DND-41 (cell line): ENCODE results near the gene SELENOK.

Experiments
- ATAC-seq: fragments of 200-7000 bp; cut with Tn5 transposase; 3 replicates; pipeline ENCODE4 v1.9.1; 2021; ENCODE audit warnings: low read depth; ENCODE audit not compliant: insufficient read depth
- DNase-seq: peaks from one replicate; pipeline ENCODE4 v3.0.0-alpha.2; 2020
- H2AFZ ChIP-seq: 2 replicates; pipeline ENCODE4 v1.6.0; 2012; ENCODE audit warnings: low read depth, low read length
- H3K27ac ChIP-seq: 2 replicates; pipeline ENCODE4 v1.5.1; 2012; ENCODE audit warnings: low read length, inconsistent platforms
- H3K27me3 ChIP-seq: fragments of 200-600 bp; sonication (generic); 2 replicates; pipeline ENCODE4 v1.6.0; 2012; ENCODE audit warnings: low read length, mild to moderate bottlenecking, inconsistent platforms; ENCODE audit not compliant: insufficient read depth, poor library complexity
- H3K36me3 ChIP-seq: 2 replicates; pipeline ENCODE4 v1.5.1; 2012; ENCODE audit warnings: low read length, inconsistent platforms; ENCODE audit not compliant: insufficient read depth
- H3K4me1 ChIP-seq: 2 replicates; pipeline ENCODE4 v1.5.1; 2012; ENCODE audit warnings: mild to moderate bottlenecking, low read length; ENCODE audit not compliant: insufficient read depth
- H3K4me2 ChIP-seq: 2 replicates; pipeline ENCODE4 v1.6.0; 2012; ENCODE audit warnings: mild to moderate bottlenecking, moderate library complexity, low read length, inconsistent platforms; ENCODE audit not compliant: insufficient read depth
- H3K4me3 ChIP-seq, 2 experiments: fragments of 200-600 bp in 1 of 2; shearing (Covaris generic) in 1 of 2; 2 replicates each; pipeline ENCODE4 v1.5.1; 2012 to 2016; ENCODE audit warnings: inconsistent platforms in 2 of 2, low read length in 2 of 2, mild to moderate bottlenecking in 2 of 2, low read depth in 1 of 2, moderate library complexity in 1 of 2
- H3K79me2 ChIP-seq: 2 replicates; pipeline ENCODE4 v1.6.0; 2012; ENCODE audit warnings: low read length, inconsistent platforms; ENCODE audit not compliant: insufficient read depth
- H3K9ac ChIP-seq: 2 replicates; pipeline ENCODE4 v1.6.0; 2012; ENCODE audit warnings: low read depth, mild to moderate bottlenecking, inconsistent platforms, low read length, moderate library complexity
- H3K9me3 ChIP-seq: 2 replicates; pipeline ENCODE4 v1.5.1; 2012; ENCODE audit warnings: low read length, moderate library complexity, mild to moderate bottlenecking, inconsistent platforms; ENCODE audit not compliant: insufficient read depth, severe bottlenecking
- H4K20me1 ChIP-seq: 2 replicates; pipeline ENCODE4 v1.6.0; 2012; ENCODE audit warnings: low read length; ENCODE audit not compliant: insufficient read depth
- EZH2 ChIP-seq: IDR thresholded peaks from 3 replicates; pipeline ENCODE4 v1.6.1; 2012; ENCODE audit warnings: borderline replicate concordance, low read depth, mild to moderate bottlenecking, moderate library complexity, low read length, inconsistent platforms; ENCODE audit not compliant: severe bottlenecking
- TF ChIP-seq, protein P1 (sequence below): IDR thresholded peaks from 2 replicates; pipeline ENCODE4 v1.5.1; 2012; ENCODE audit warnings: borderline replicate concordance, low read length, moderate library complexity, mild to moderate bottlenecking; ENCODE audit not compliant: poor library complexity, severe bottlenecking; ENCODE audit errors: extremely low read depth

Gene SELENOK

DNA sequence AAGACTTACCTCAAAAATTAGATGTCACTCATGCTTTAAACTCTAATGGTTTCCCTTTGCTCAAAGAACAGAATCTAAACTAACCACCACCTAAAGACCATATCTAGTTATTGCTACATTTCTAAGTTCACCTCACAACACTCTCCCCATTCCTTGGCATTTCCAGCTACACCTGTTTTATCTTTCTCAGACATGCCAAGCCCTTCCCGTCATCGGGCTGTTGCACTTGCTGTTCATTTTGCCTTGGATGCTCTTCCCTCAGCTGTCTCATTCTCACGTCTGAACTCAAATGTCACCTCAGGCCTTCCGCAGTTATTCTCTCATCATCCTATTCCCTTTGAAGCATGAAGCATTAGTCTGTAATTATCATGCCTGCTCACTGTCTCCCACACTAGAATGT, 8.7 kb downstream of the SELENOK start:
- H3K4me2 ChIP-seq: no peak overlapping the region
- H3K27me3 ChIP-seq: peaks cover 18% of the 10 kb centered on the region
- no peak overlapping the region for H3K4me3 ChIP-seq
- peaks cover 13% of the 10 kb centered on the region for H3K79me2 ChIP-seq
- H2AFZ ChIP-seq: peak overlapping the region; percentile 63; the same call in 1 of the 2 replicates
- ATAC-seq: no peak
- H3K4me1 ChIP-seq: peaks cover 21% of the 10 kb centered on the region
- H3K9ac ChIP-seq: no peak overlapping the region
- H4K20me1 ChIP-seq: no peaks in the 10 kb centered on the region
- no peaks in the 10 kb centered on the region for H3K9me3 ChIP-seq
- no peak for DNase-seq
- TF ChIP-seq, protein P1, sequence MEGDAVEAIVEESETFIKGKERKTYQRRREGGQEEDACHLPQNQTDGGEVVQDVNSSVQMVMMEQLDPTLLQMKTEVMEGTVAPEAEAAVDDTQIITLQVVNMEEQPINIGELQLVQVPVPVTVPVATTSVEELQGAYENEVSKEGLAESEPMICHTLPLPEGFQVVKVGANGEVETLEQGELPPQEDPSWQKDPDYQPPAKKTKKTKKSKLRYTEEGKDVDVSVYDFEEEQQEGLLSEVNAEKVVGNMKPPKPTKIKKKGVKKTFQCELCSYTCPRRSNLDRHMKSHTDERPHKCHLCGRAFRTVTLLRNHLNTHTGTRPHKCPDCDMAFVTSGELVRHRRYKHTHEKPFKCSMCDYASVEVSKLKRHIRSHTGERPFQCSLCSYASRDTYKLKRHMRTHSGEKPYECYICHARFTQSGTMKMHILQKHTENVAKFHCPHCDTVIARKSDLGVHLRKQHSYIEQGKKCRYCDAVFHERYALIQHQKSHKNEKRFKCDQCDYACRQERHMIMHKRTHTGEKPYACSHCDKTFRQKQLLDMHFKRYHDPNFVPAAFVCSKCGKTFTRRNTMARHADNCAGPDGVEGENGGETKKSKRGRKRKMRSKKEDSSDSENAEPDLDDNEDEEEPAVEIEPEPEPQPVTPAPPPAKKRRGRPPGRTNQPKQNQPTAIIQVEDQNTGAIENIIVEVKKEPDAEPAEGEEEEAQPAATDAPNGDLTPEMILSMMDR: no peak
- TF ChIP-seq EZH2: no peak
- H3K36me3 ChIP-seq: peaks cover 25% of the 10 kb centered on the region
- no peak overlapping the region for H3K27ac ChIP-seq

- peak within 1 kb of the TSS; percentile 89 for H2AFZ ChIP-seq
- H3K4me3 ChIP-seq: peak within 1 kb of the TSS; percentile 72 to 78
- H3K4me2 ChIP-seq: peak within 1 kb of the TSS; percentile 77
- DNase-seq (peak; percentile 89), ATAC-seq (peak; percentile 92)
- peaks cover 18% of the 10 kb centered on the region for H3K4me1 ChIP-seq
- peak within 1 kb of the TSS; percentile 82 for H3K27ac ChIP-seq
- peak within 1 kb of the TSS; percentile 76 for H3K9ac ChIP-seq
- H3K79me2 ChIP-seq: peaks cover 13% of the 10 kb centered on the region
- H3K27me3 ChIP-seq: peaks cover 10% of the 10 kb centered on the region
- H3K36me3 ChIP-seq: peaks cover 36% of the 10 kb centered on the region
- no peaks in the 10 kb centered on the region for H3K9me3 ChIP-seq
- no peak for TF ChIP-seq EZH2
- TF ChIP-seq, protein P1: no peak
- no peaks in the 10 kb centered on the region for H4K20me1 ChIP-seq
These were observed 9.7 kb downstream of the SELENOK start, which contains the start of gene ACTR8 for GRCh38 chr3:53881691-53882593. ACTR8 (minus strand) TSS chr3:53882152; CDS start chr3:53882101, 51 bp downstream.

DNA sequence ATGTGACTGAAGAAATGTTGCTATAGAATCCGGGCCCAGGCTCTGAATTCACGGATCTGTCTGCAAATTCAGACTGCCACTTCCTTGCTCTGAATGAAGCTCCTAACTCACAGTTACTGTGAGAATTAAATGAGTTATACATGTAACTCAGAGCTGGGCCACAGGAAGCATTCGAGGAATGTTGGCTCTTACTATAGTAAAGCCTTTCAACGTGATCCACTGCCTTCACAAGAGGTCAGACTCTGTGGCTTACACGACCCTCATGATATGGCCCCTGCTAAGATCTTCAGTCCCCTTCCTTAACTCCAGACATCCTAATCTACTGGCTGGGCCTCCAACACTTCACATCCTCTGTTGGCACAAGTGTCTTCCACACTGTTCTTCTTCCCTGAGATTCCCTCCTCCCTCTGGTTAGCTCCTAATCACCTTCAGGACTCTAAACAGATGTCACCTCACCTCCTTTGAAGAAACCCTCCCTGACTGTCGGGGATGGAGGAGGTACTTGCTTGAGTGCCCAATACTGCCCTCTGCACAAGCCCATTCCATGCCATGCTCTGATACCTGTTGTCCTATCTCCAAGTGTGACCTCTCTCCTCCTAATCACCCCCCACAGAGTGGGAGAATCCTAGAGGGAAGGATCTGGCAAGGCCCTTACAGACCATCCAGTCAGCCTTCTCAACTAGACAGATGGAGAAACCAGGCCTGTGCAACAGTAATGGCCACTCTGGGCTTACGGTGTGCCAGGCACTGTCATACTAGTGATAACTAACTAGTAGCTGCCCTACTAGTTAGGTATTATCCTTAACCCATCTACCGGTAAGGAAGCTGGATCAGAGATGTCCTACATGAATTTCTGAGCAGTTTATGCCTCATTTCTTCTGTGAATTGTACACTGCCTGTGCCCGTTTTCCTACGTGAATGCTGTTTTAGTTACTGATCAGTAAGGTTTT, 11.0 kb downstream of the SELENOK start:
- Histone ChIP-seq H3K27ac (peak overlapping the region; percentile 82), H3K9ac (peak overlapping the region; percentile 76), H3K27me3 (peaks cover 8% of the 10 kb centered on the region), H3K4me3 (peak overlapping the region; percentile 72 to 78; a peak in 3 of 4 replicates), H3K4me2 (peak overlapping the region; percentile 77), H3K9me3 (no peaks in the 10 kb centered on the region), H2AFZ (peak overlapping the region; percentile 89), H3K36me3 (peaks cover 44% of the 10 kb centered on the region), H4K20me1 (no peaks in the 10 kb centered on the region), H3K79me2 (peaks cover 13% of the 10 kb centered on the region), H3K4me1 (peaks cover 18% of the 10 kb centered on the region)
- DNase-seq (peak; percentile 6), ATAC-seq (no peak)
- TF ChIP-seq, protein P1: no peak
- no peak for TF ChIP-seq EZH2
